ENCODE data around the gene B4GAT1.

DNA sequence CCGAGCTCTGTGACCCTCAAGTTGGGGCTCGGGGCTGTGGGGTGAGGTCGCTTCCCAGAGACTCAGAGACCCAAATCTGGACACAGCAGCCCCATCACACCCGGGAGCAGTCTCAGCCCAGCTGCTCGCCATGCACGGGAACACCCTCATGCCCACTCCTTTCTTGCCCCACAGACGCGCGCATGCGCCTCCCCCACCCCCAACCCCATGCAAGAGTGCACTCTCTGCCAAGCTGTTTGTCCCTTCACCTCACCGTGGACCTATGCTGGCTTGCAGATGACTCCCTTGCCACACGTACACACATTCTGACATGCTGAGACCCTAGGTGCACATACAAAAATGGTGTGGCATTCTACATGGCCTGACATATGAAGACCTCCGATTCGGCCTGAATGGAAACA is 30.1 kb downstream of the B4GAT1 start:
- no peak for TF ChIP-seq CTCF (conservative IDR thresholded peaks at IDR 0.05; ENCODE audit: low read depth, low read length)
- no peak for TF ChIP-seq EZH2 (IDR thresholded peaks at IDR 0.05; ENCODE audit: low read length, unreplicated experiment)
